ENCODE results near the gene CMTR2. TPM values are rescaled to one million over a fixed set of nuclear protein-coding genes. Genes with fewer than 3 reads are reported as not detected.

Gene CMTR2
- total and polyA plus RNA-seq, 2 of the 4 experiments (the other 2 are of a cell fraction), result 10.6 to 21.9 TPM

DNA sequence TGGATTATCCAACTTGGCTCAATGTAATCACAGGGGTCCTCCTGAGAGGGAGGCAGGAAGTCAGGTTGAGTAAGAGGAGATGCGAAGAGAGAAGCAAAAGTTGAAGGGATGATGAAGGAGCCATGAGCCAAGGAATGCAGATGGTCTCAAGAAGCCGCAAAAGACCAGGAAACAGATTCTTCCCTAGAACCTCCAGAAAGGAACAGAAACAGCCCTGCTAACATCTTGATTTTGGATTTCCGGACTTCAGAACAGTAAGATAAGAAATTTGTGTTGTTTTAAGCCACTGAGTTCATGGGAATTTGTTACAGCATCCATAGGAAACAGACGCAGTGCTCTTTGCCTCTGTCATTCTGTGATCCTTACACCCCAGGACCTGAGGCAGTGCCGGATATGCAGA, 26.8 kb downstream of the CMTR2 start:
- H2BK20ac ChIP-seq (ENCODE audit: low read depth, low read length), result no peak overlapping the region
- no peak overlapping the region for H2BK5ac ChIP-seq (ENCODE audit: low read depth, low read length, poor library complexity, severe bottlenecking)
- H3K4me2 ChIP-seq (ENCODE audit: low read depth, low read length), result no peak overlapping the region
- BruUV-seq (replicated peaks), result no TSS peak
- H4K91ac ChIP-seq (ENCODE audit: insufficient read depth, low read depth, low read length), result no peak overlapping the region
- ATAC-seq (ENCODE audit: low read depth) (no peak), DNase-seq (no peak)
- no peaks in the 10 kb centered on the region for H3K9me3 ChIP-seq (ENCODE audit: control insufficient read depth, insufficient read depth, low read length)
- H3K4me3 ChIP-seq (ENCODE audit: insufficient read depth, low read depth, low read length), result no peak overlapping the region
- H2BK120ac ChIP-seq (ENCODE audit: low read depth, low read length), result no peak overlapping the region
- TF ChIP-seq NFE2L2 (IDR thresholded peaks at IDR 0.05; ENCODE audit: low read depth, low read length) (no peak), MAZ (IDR thresholded peaks at IDR 0.05; ENCODE audit: borderline replicate concordance, low read depth, low read length) (no peak), FOS (IDR thresholded peaks at IDR 0.05; ENCODE audit: low read depth, low read length) (no peak), CEBPB (IDR thresholded peaks at IDR 0.05; ENCODE audit: low read depth, low read length) (no peak), SMC3 (IDR thresholded peaks at IDR 0.05; ENCODE audit: low read depth, low read length) (no peak), POLR2A (IDR thresholded peaks at IDR 0.05; ENCODE audit: low read depth, low read length) (no peak), BHLHE40 (IDR thresholded peaks at IDR 0.05; ENCODE audit: low read depth, low read length) (no peak), MAFK (IDR thresholded peaks at IDR 0.05; ENCODE audit: low read depth, low read length) (no peak), RCOR1 (IDR thresholded peaks at IDR 0.05; ENCODE audit: insufficient replicate concordance, low read length) (no peak), RFX5 (IDR thresholded peaks at IDR 0.05; ENCODE audit: low read depth, low read length) (no peak), RAD21 (IDR thresholded peaks at IDR 0.05; ENCODE audit: low read length) (no peak), CHD1 (IDR thresholded peaks at IDR 0.05; ENCODE audit: low read depth, low read length) (no peak), MXI1 (IDR thresholded peaks at IDR 0.05; ENCODE audit: borderline replicate concordance, low read depth, low read length) (no peak), USF2 (IDR thresholded peaks at IDR 0.05; ENCODE audit: low read depth, low read length) (no peak)
- TF ChIP-seq, protein P1, sequence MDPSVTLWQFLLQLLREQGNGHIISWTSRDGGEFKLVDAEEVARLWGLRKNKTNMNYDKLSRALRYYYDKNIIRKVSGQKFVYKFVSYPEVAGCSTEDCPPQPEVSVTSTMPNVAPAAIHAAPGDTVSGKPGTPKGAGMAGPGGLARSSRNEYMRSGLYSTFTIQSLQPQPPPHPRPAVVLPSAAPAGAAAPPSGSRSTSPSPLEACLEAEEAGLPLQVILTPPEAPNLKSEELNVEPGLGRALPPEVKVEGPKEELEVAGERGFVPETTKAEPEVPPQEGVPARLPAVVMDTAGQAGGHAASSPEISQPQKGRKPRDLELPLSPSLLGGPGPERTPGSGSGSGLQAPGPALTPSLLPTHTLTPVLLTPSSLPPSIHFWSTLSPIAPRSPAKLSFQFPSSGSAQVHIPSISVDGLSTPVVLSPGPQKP (IDR thresholded peaks at IDR 0.05; ENCODE audit: borderline replicate concordance, low read depth, low read length), result no peak
- TF ChIP-seq, protein P2, sequence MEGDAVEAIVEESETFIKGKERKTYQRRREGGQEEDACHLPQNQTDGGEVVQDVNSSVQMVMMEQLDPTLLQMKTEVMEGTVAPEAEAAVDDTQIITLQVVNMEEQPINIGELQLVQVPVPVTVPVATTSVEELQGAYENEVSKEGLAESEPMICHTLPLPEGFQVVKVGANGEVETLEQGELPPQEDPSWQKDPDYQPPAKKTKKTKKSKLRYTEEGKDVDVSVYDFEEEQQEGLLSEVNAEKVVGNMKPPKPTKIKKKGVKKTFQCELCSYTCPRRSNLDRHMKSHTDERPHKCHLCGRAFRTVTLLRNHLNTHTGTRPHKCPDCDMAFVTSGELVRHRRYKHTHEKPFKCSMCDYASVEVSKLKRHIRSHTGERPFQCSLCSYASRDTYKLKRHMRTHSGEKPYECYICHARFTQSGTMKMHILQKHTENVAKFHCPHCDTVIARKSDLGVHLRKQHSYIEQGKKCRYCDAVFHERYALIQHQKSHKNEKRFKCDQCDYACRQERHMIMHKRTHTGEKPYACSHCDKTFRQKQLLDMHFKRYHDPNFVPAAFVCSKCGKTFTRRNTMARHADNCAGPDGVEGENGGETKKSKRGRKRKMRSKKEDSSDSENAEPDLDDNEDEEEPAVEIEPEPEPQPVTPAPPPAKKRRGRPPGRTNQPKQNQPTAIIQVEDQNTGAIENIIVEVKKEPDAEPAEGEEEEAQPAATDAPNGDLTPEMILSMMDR (conservative IDR thresholded peaks at IDR 0.05; ENCODE audit: low read depth, low read length), result no peak
- no peak overlapping the region for H2BK15ac ChIP-seq (ENCODE audit: low read depth, low read length)
- no peak overlapping the region for H4K5ac ChIP-seq (ENCODE audit: low read depth, low read length)
- no peak overlapping the region for H3K23ac ChIP-seq (ENCODE audit: low read depth, low read length)
- H3K9me1 ChIP-seq (ENCODE audit: insufficient read depth, low read length), result no peaks in the 10 kb centered on the region
- no peak overlapping the region for H3K18ac ChIP-seq (ENCODE audit: low read depth, low read length)
- H3K56ac ChIP-seq (ENCODE audit: extremely low read depth, insufficient read depth, low read length), result no peak overlapping the region
- no peak overlapping the region for H3K27ac ChIP-seq (ENCODE audit: insufficient read depth, low read length)
- no peak overlapping the region for H2AFZ ChIP-seq (replicated peaks; ENCODE audit: low read length, poor library complexity)
- H4K8ac ChIP-seq (ENCODE audit: low read depth in 2 of 2, low read length in 2 of 2), result no peak overlapping the region
- 80% methylated on average over 1 of the region's 5 CpGs; no CpG with 5 or more reads in 1 of the 2 experiments for WGBS, 2 experiments (ENCODE audit: extremely low coverage in 2 of 2, insufficient read length in 1 of 2)
- H3K4ac ChIP-seq (ENCODE audit: low read depth, low read length), result no peak overlapping the region
- H3K79me1 ChIP-seq (ENCODE audit: low read depth in 1 of 2, low read length in 2 of 2), result no peaks in the 10 kb centered on the region
- H3K27me3 ChIP-seq (ENCODE audit: control insufficient read depth, insufficient read depth, low read length), result no peaks in the 10 kb centered on the region
- no peak overlapping the region for H2AK9ac ChIP-seq (replicated peaks; ENCODE audit: low read depth, low read length, poor library complexity)
- no peaks in the 10 kb centered on the region for H4K20me1 ChIP-seq (ENCODE audit: insufficient read depth, low read length)
- no peaks in the 10 kb centered on the region for H3K4me1 ChIP-seq (ENCODE audit: control insufficient read depth, insufficient read depth, low read length)
- H3K36me3 ChIP-seq (ENCODE audit: control insufficient read depth, insufficient read depth, low read length), result no peaks in the 10 kb centered on the region
- intact Hi-C loops (cut with micrococcal nuclease) (no loop called here), in situ Hi-C loops (cut with MboI; ENCODE audit: low sequenced_read_pairs) (no loop called here), dilution Hi-C loops (cut with HindIII; ENCODE audit: low sequenced_read_pairs, unreplicated experiment) (no loop called here)
- H3K9ac ChIP-seq (ENCODE audit: low read depth, low read length), result no peak overlapping the region
- H3K14ac ChIP-seq (replicated peaks; ENCODE audit: low read depth, low read length), result no peak overlapping the region
- ChIA-PET CTCF (no interaction called here), POLR2A (ENCODE audit: unreplicated experiment) (no interaction called here)
- no peak overlapping the region for H2AK5ac ChIP-seq (ENCODE audit: low read depth, low read length)
